HL-60 (cell line): ENCODE results near the gene PRMT9.

ENCODE experiments used
- DNase-seq, 2 experiments: peaks; one replicate each; pipeline ENCODE4 v3.0.0-alpha.2; 2010 to 2020; ENCODE audit warnings: low read depth in 1 of 2, low spot score in 1 of 2
- H3K27ac ChIP-seq: fragments of 250-450 bp; sonication (Bioruptor Pico); replicated peaks from 2 replicates; pipeline ENCODE4 v1.5.1; 2020; ENCODE audit warnings: mild to moderate bottlenecking, moderate library complexity
- H3K27me3 ChIP-seq: fragments of 250-450 bp; sonication (Bioruptor Pico); 2 replicates; pipeline ENCODE4 v1.5.1; 2021; ENCODE audit warnings: mild to moderate bottlenecking, moderate library complexity; ENCODE audit not compliant: insufficient read depth, poor library complexity, severe bottlenecking
- H3K4me3 ChIP-seq: replicated peaks from 2 replicates; pipeline ENCODE4 v1.5.1; 2011; ENCODE audit warnings: mild to moderate bottlenecking, control low read depth, low read length; ENCODE audit not compliant: insufficient read depth
- GABPA ChIP-seq: IDR thresholded peaks from 2 replicates; pipeline ENCODE4 v1.6.1; 2012; ENCODE audit warnings: low read depth
- POLR2AphosphoS5 ChIP-seq: IDR thresholded peaks from 2 replicates; pipeline ENCODE4 v1.6.1; 2012; ENCODE audit warnings: low read depth
- SPI1 ChIP-seq: IDR thresholded peaks from 2 replicates; pipeline ENCODE4 v1.6.1; 2012; ENCODE audit warnings: low read depth, mild to moderate bottlenecking, borderline replicate concordance
- TF ChIP-seq, protein P1 (sequence below): IDR thresholded peaks from 2 replicates; pipeline ENCODE4 v1.6.1; 2012; ENCODE audit warnings: low read depth; ENCODE audit not compliant: insufficient replicate concordance
- TF ChIP-seq, protein P2 (sequence below): IDR thresholded peaks from one replicate; pipeline ENCODE4 v1.5.1; 2011; ENCODE audit warnings: low read length, control low read depth, inconsistent platforms; ENCODE audit not compliant: insufficient read depth

Gene PRMT9

DNA sequence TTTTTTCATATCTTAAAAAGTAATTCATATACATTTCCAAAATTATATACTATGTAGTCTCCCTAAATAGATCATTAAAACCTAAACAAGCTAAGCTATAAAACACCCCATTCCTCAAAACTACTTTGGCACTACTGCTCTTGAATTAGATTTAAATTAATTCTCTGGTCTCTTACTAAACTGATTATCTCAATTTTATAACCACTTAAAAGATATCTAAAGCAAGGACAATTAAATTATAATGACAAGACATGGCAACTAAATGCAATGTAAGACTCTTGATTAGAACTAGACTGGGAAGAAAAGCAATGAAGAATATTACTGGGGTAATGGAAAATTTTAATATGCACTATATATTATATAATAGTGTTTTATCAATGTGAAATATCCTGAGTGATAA, 38.9 kb downstream of the PRMT9 start:
- no peak overlapping the region for H3K27ac ChIP-seq
- H3K27me3 ChIP-seq, result no peaks in the 10 kb centered on the region
- H3K4me3 ChIP-seq, result no peak overlapping the region
- DNase-seq, result no peak
- TF ChIP-seq GABPA, result no peak
- TF ChIP-seq, protein P1, sequence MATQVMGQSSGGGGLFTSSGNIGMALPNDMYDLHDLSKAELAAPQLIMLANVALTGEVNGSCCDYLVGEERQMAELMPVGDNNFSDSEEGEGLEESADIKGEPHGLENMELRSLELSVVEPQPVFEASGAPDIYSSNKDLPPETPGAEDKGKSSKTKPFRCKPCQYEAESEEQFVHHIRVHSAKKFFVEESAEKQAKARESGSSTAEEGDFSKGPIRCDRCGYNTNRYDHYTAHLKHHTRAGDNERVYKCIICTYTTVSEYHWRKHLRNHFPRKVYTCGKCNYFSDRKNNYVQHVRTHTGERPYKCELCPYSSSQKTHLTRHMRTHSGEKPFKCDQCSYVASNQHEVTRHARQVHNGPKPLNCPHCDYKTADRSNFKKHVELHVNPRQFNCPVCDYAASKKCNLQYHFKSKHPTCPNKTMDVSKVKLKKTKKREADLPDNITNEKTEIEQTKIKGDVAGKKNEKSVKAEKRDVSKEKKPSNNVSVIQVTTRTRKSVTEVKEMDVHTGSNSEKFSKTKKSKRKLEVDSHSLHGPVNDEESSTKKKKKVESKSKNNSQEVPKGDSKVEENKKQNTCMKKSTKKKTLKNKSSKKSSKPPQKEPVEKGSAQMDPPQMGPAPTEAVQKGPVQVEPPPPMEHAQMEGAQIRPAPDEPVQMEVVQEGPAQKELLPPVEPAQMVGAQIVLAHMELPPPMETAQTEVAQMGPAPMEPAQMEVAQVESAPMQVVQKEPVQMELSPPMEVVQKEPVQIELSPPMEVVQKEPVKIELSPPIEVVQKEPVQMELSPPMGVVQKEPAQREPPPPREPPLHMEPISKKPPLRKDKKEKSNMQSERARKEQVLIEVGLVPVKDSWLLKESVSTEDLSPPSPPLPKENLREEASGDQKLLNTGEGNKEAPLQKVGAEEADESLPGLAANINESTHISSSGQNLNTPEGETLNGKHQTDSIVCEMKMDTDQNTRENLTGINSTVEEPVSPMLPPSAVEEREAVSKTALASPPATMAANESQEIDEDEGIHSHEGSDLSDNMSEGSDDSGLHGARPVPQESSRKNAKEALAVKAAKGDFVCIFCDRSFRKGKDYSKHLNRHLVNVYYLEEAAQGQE, result no peak
- TF ChIP-seq POLR2AphosphoS5, result no peak
- TF ChIP-seq, protein P2, sequence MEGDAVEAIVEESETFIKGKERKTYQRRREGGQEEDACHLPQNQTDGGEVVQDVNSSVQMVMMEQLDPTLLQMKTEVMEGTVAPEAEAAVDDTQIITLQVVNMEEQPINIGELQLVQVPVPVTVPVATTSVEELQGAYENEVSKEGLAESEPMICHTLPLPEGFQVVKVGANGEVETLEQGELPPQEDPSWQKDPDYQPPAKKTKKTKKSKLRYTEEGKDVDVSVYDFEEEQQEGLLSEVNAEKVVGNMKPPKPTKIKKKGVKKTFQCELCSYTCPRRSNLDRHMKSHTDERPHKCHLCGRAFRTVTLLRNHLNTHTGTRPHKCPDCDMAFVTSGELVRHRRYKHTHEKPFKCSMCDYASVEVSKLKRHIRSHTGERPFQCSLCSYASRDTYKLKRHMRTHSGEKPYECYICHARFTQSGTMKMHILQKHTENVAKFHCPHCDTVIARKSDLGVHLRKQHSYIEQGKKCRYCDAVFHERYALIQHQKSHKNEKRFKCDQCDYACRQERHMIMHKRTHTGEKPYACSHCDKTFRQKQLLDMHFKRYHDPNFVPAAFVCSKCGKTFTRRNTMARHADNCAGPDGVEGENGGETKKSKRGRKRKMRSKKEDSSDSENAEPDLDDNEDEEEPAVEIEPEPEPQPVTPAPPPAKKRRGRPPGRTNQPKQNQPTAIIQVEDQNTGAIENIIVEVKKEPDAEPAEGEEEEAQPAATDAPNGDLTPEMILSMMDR, result no peak
- no peak for TF ChIP-seq SPI1

DNA sequence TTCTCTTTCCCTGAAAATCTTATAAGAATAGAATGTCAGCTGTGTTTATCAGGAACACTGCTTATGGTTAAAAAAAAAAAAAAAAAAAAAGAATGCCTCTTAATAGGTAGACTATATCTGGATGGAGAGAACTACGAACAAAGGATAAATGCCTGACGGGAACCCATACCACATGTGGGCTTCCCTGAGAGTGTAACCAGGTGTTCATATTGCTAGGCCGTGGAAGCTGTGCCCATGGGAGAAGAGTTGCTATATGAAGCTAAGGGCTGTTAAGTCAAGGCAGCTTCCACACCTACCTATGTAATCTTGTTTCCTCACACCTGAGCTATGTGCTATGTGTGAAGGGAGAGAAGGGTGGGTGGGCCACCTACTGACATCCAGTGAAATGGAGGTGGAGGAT, 39.5 kb downstream of the PRMT9 start:
- Histone ChIP-seq H3K27me3 (no peaks in the 10 kb centered on the region), H3K4me3 (no peak overlapping the region), H3K27ac (no peak overlapping the region)
- no peak for DNase-seq
- TF ChIP-seq SPI1, result no peak
- TF ChIP-seq, protein P2, result no peak
- no peak for TF ChIP-seq POLR2AphosphoS5
- no peak for TF ChIP-seq GABPA
- TF ChIP-seq, protein P1, result no peak

DNA sequence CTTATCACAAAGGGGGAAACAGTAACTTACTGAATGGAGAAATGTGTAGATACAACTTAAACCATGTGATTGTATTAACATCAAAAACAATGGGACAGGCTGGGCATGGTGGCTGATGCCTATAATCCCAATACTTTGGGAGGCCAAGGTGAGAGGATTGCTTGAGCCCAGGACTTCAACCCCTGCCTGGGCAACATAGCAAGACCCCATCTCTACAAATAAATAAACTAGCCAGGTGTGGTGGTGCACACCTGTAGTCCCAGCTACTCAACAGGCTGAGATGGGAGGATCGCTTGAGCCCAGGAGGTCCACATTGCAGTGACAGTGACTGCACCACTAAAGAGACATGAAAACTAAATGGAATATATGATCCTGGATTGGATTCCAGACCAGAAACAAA, 40.3 kb downstream of the PRMT9 start:
- Histone ChIP-seq H3K4me3 (no peak overlapping the region), H3K27me3 (no peaks in the 10 kb centered on the region), H3K27ac (no peak overlapping the region)
- TF ChIP-seq SPI1, result no peak
- TF ChIP-seq, protein P2, result no peak
- TF ChIP-seq, protein P1, result no peak
- no peak for TF ChIP-seq POLR2AphosphoS5
- TF ChIP-seq GABPA, result no peak
- no peak for DNase-seq
